ENCODE results near the gene HEPACAM2. TPM values are rescaled to one million over a fixed set of nuclear protein-coding genes. Genes with fewer than 3 reads are reported as not detected.
A peak's percentile ranks its signal among the peaks of the same experiment; 100 is the strongest.

The HEPACAM2 gene
- total RNA-seq, 1 experiment from 2014 or later: not detected

DNA sequence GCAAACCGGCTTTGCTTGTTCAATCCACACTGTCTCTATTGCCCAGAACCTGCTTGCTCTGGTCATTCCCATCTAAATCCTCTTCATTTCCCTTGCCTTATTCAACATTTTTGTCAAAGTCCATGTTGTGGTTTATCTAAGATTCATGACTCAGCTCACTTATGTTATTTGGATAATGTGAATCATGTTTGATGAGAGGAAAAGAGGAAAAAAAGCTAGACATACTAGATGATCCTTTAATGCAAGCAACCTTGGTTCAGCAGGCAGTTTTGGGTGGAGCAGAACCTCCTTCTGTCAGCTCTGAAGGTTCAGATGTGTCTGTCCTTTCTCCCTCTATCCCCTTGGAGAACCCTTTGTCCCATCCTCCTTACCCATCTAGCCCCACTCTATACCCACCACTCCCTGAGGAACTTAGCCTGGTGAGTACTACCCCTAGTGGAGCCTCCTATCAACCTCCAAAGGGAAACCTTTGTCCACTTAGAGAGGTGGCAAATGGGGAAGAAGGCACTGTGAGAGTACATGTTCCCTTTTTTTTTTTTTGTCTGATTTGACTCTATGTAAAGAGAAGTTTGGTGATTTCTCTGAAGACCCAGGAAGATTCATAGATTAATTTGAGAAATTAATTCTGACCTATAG, 76.0 kb downstream of the HEPACAM2 start:
- Histone ChIP-seq H3K4me3 (no peak overlapping the region), H3K27me3 (replicated peaks) (no peaks in the 10 kb centered on the region), H3K36me3 (no peaks in the 10 kb centered on the region), H3K9me3 (replicated peaks) (no peaks in the 10 kb centered on the region), H3K27ac (no peak overlapping the region), H3K4me1 (replicated peaks) (peaks cover 20% of the 10 kb centered on the region)
- peak in 1 of 2 experiments; percentile 48 for DNase-seq (ENCODE audit: low read depth in 1 of 2, low spot score in 2 of 2)

DNA sequence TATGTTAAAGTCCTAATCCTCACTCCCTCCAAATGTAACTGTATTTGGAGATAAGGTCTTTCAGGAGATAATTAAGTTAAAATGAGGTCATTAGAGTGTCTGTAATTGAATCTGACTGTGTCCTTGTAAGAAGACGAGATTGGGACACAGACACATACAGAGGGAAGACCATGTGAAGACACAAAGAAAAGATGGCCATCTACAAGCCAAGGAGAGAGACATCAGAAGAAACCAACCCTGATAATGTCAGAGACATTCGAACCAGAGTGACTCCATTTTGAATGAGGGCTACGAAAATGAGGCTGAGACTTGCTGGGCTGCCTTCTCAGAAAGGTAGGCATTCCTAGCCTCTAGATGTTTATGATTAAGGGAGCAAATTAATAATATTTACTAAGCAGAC, 77.5 kb downstream of the HEPACAM2 start:
- H3K4me3 ChIP-seq: no peak overlapping the region; the same call in 1 of the 2 replicates
- H3K9me3 ChIP-seq (replicated peaks): no peaks in the 10 kb centered on the region
- peak overlapping the region; percentile 70 for H3K27ac ChIP-seq
- no peak for DNase-seq (ENCODE audit: low read depth in 1 of 2, low spot score in 2 of 2)
- peaks cover 10% of the 10 kb centered on the region for H3K36me3 ChIP-seq
- peaks cover 20% of the 10 kb centered on the region for H3K4me1 ChIP-seq (replicated peaks)
- no peaks in the 10 kb centered on the region for H3K27me3 ChIP-seq (replicated peaks)

- H3K27ac ChIP-seq: peak within 1 kb of the TSS; percentile 70
- DNase-seq (ENCODE audit: low read depth in 1 of 2, low spot score in 2 of 2): peak in 1 of 2 experiments; percentile 46
These were observed 78.1 kb downstream of the HEPACAM2 start, which contains the start of gene SAMD9L for GRCh38 chr7:93148144-93148543. Gene SAMD9L (minus strand): TSS chr7:93148385. CDS start chr7:93135971, 12,414 bp downstream.

DNA sequence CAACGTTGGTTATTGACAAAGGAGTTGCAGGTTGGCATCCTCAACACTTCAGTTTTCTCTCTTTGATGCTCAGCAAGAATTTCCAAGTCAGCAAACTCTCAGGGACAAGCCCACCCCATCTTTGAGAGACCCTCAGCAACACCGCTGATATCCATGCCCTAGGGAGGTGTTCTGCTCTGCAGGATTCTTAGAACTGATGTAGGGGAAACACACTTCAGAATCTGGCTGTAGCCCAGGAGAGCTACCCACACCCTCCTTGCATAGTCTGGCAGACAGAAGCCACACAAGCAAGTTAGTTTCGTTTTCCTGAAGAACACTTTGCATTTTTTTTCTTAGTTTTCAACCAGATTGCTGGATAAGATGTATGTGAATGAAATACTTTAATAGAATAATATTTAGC, 78.9 kb downstream of the HEPACAM2 start:
- H3K27ac ChIP-seq: peak overlapping the region; percentile 70
- DNase-seq (ENCODE audit: low read depth in 1 of 2, low spot score in 2 of 2): peak; percentile 46 to 60
- H3K36me3 ChIP-seq: peaks cover 20% of the 10 kb centered on the region
- no peaks in the 10 kb centered on the region for H3K27me3 ChIP-seq (replicated peaks)
- H3K9me3 ChIP-seq (replicated peaks): no peaks in the 10 kb centered on the region
- H3K4me3 ChIP-seq: peak overlapping the region; percentile 33
- H3K4me1 ChIP-seq (replicated peaks): peaks cover 20% of the 10 kb centered on the region

More at GRCh38 chr7:93148144-93148543, 78.1 kb downstream of the HEPACAM2 start, which contains the start of gene SAMD9L:
- no peaks in the 10 kb centered on the region for H3K9me3 ChIP-seq (replicated peaks)
- peaks cover 20% of the 10 kb centered on the region for H3K4me1 ChIP-seq (replicated peaks)
- H3K4me3 ChIP-seq: peak within 1 kb of the TSS; percentile 33
- no peaks in the 10 kb centered on the region for H3K27me3 ChIP-seq (replicated peaks)
- peaks cover 14% of the 10 kb centered on the region for H3K36me3 ChIP-seq

GRCh38 chr7:93146472-93147141, 79.7 kb downstream of the HEPACAM2 start:
- Histone ChIP-seq H3K9me3 (replicated peaks) (no peaks in the 10 kb centered on the region), H3K27me3 (replicated peaks) (no peaks in the 10 kb centered on the region), H3K4me3 (peak overlapping the region; percentile 33), H3K27ac (no peak overlapping the region), H3K4me1 (replicated peaks) (peaks cover 20% of the 10 kb centered on the region), H3K36me3 (peaks cover 24% of the 10 kb centered on the region)
- DNase-seq (ENCODE audit: low read depth in 1 of 2, low spot score in 2 of 2): peak in 1 of 2 experiments; percentile 3

DNA sequence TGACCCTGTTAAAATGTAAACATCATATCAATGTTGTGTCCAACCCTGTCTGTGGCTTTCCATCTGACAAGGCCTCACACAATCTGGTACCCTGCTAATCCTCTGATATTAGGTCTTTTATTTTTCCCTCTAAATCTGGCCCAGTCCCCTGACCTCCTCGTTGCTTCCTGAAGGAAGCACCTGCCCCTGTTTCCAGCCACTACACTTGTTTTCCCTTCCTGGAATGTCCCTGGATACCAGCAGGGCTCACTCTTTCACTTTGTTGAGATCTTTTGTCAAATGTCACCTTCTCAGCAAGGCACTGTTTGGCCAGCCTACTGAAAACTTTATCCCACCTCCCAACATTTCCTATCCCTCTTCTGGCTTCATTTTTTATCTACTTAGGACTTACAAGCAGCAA, 80.2 kb downstream of the HEPACAM2 start:
- no peak overlapping the region for H3K27ac ChIP-seq
- peaks cover 24% of the 10 kb centered on the region for H3K36me3 ChIP-seq
- H3K4me3 ChIP-seq: no peak overlapping the region
- H3K27me3 ChIP-seq (replicated peaks): no peaks in the 10 kb centered on the region
- no peak for DNase-seq (ENCODE audit: low read depth in 1 of 2, low spot score in 2 of 2)
- H3K4me1 ChIP-seq (replicated peaks): peaks cover 20% of the 10 kb centered on the region
- no peaks in the 10 kb centered on the region for H3K9me3 ChIP-seq (replicated peaks)

DNA sequence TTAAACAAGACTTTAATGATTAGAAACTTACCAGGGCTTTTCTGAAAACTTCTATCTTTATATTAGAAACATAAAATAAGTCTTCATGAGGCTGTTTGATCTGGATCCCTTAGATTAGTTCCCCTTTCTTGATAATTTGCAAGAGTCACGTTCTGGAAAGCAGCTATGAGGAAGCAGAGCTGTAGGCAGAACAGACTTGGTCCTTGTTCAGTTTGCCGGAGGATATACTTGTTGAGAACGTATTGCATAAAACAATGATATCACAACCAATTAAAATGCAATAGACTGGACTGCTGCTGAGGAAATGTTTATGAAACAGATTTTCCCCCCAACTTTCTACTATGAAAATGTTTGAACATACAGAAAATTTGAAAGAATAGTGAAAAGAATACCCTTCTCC, 80.9 kb downstream of the HEPACAM2 start:
- Histone ChIP-seq H3K9me3 (replicated peaks) (no peaks in the 10 kb centered on the region), H3K27ac (no peak overlapping the region), H3K27me3 (replicated peaks) (no peaks in the 10 kb centered on the region), H3K36me3 (peaks cover 24% of the 10 kb centered on the region), H3K4me1 (replicated peaks) (peaks cover 18% of the 10 kb centered on the region), H3K4me3 (no peak overlapping the region)
- no peak for DNase-seq (ENCODE audit: low read depth in 1 of 2, low spot score in 2 of 2)

GRCh38 chr7:93142127-93142526, 84.1 kb downstream of the HEPACAM2 start:
- no peak for DNase-seq (ENCODE audit: low read depth in 1 of 2, low spot score in 2 of 2)

DNA sequence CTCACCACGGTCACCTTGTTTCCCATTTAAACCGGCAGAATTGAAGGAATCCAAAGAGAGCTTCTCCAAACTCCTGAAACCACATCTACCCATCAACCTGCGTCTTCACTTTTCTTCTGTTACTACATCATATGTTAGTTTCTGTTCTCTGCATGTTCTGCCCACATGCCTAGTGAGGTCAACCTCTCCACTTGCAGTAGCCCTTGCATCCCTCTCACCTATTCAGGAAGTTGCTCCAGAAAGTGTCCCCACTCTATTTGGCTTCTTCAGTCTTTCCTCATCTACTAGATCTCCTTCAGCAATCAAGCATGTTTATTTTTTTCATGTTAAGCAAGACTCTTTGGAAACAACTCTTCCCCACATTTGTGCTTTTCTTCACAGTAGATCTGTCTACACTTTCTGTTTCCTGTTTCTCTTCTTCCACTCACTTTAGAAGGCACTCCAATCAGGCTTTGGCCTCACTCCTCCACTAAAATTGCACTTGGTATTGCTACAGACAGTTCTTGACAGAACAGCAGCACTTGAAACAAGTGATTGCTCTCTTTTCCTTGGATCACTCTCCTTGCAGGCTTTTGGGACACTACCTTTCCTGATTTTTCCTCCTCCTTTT, 85.6 kb downstream of the HEPACAM2 start:
- Histone ChIP-seq H3K4me1 (replicated peaks) (no peaks in the 10 kb centered on the region), H3K9me3 (replicated peaks) (no peaks in the 10 kb centered on the region), H3K4me3 (no peak overlapping the region), H3K36me3 (peaks cover 32% of the 10 kb centered on the region), H3K27ac (no peak overlapping the region), H3K27me3 (replicated peaks) (no peaks in the 10 kb centered on the region)
- DNase-seq (ENCODE audit: low read depth in 1 of 2, low spot score in 2 of 2): no peak

More at GRCh38 chr7:93142127-93142526, 84.1 kb downstream of the HEPACAM2 start:
- no peaks in the 10 kb centered on the region for H3K9me3 ChIP-seq (replicated peaks)
- H3K27me3 ChIP-seq (replicated peaks): no peaks in the 10 kb centered on the region
- peaks cover 32% of the 10 kb centered on the region for H3K36me3 ChIP-seq
- H3K27ac ChIP-seq: no peak overlapping the region
- 0 out of 2 replicates have a peak, but pooled peaks cover 4% of the 10 kb centered on the region for H3K4me1 ChIP-seq (replicated peaks)
- H3K4me3 ChIP-seq: no peak overlapping the region

- Histone ChIP-seq H3K27ac (no peak overlapping the region), H3K4me1 (replicated peaks) (no peaks in the 10 kb centered on the region), H3K36me3 (peaks cover 38% of the 10 kb centered on the region), H3K4me3 (no peak overlapping the region), H3K27me3 (replicated peaks) (no peaks in the 10 kb centered on the region), H3K9me3 (replicated peaks) (no peaks in the 10 kb centered on the region)
- no peak for DNase-seq (ENCODE audit: low read depth in 1 of 2, low spot score in 2 of 2)
These were observed 87.7 kb downstream of the HEPACAM2 start for GRCh38 chr7:93138576-93138975.

Other genes with a start within 250 kb of the HEPACAM2 start
- 11.1 and 19.7 TPM in 2 replicates for gene SAMD9, start 108.5 kb downstream of the HEPACAM2 start, total RNA-seq (2014; rRNA removed; shearing (Covaris generic))
- gene SAMD9L, start 78.1 kb downstream of the HEPACAM2 start, total RNA-seq (2014; rRNA removed; shearing (Covaris generic)): 13.1 and 16.4 TPM in 2 replicates
- 20.2 and 20.8 TPM in 2 replicates for gene VPS50, start 5.9 kb upstream of the HEPACAM2 start, total RNA-seq (2014; rRNA removed; shearing (Covaris generic))